Activated CD8-positive, alpha-beta memory T cell treated with anti-CD3 and anti-CD28 coated beads for 4 hours (primary cell): ENCODE data around the gene DOCK4.

ENCODE experiments used
- DNase-seq, 2 donors: peaks; one replicate each; pipeline ENCODE4 v3.0.0-alpha.2; 2020; ENCODE audit warnings: low read depth in 2 of 2

The DOCK4 gene

DNA sequence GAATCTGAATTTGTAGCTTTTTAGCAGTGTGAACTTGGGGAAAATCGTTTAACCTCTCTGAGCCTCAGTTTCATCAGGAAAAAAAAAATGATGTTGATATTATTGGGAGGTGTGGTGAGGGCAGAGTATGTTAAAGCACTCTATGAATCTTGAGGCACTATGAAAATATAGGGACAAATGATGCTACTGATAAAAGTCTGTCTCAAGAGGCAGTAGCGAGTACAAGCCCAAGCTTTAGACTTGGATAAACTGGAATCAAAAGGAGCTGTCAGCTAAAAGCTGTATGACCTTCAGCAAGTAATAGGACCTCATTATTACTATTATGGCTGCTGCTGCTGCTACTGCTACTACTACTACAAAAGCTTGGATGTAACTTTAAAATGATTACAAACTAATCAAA, 8.7 kb upstream of the DOCK4 start:
- DNase-seq = no peak

DNA sequence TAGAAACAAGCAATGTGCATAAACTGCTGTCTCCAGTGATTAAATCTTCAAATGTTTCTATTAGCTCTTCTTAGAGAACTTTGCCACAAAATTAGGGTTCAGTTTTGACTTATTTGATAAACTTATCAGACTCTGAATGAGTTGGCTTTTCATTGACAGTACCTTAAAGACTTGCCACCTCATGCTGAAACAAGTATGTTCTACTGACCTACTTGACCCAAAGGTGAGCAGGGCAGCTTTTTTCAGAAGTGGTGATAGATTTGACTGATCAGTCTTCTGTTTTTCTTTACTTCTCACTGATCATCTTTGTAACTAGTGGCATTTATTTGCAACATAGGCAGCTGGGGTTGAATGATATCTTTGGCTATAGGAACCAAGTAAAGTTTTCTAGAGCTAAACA, 8.1 kb upstream of the DOCK4 start:
- DNase-seq = no peak

GRCh38 chr7:112213735-112214134, 7.5 kb upstream of the DOCK4 start:
- DNase-seq = no peak

GRCh38 chr7:112212571-112212970, 6.4 kb upstream of the DOCK4 start:
- no peak for DNase-seq

GRCh38 chr7:112211348-112211907, 5.2 kb upstream of the DOCK4 start:
- DNase-seq = no peak

- DNase-seq = no peak
Observed at GRCh38 chr7:112207765-112208164, 1.6 kb upstream of the DOCK4 start.

- DNase-seq = no peak
Observed at GRCh38 chr7:112206991-112207592, 893 bp upstream of the DOCK4 start.

- no peak for DNase-seq
Observed at GRCh38 chr7:112205343-112206237, 609 bp downstream of the DOCK4 start.

DNA sequence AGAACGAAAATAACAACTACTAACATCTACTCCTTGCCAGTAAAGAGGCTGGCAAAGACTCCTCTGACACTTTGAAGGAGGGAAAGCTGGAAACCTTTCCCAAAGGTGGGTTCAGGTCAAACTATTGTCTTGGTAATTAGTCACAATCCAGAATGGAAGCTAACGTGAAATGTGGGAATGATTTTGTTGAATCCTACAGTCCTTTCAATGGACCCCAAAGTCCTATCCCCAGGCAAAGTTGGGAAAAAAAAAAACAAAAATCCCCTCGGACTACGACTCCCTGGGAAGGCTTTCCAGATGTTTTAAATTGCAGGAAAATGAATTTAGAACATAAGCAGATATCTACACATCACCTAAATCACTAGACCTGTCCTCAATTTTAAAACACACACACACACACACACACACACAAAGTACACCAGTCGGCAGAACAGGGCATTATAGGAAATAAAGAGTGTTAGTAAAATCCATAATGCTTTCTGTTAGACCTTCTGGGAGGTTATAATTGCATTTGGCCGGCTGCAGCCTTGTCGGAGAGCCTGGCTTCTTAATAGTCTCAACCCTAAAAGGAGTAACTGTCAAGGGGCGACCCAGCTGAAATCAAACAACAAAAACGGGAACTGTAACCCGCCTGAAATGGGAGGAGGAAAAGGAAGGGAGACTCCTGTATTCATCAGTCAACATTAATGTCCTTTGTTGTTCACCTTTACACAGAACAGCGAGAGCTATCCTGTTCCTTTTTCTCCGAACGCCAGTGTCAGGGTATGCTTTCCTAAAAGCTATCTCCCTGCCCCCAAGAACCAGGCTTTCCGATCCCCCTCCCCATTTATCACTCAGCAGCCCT, 1.5 kb downstream of the DOCK4 start:
- no peak for DNase-seq

GRCh38 chr7:112203365-112203739, 2.8 kb downstream of the DOCK4 start:
- no peak for DNase-seq

- no peak for DNase-seq
Observed at GRCh38 chr7:112202816-112203215, 3.4 kb downstream of the DOCK4 start.

DNA sequence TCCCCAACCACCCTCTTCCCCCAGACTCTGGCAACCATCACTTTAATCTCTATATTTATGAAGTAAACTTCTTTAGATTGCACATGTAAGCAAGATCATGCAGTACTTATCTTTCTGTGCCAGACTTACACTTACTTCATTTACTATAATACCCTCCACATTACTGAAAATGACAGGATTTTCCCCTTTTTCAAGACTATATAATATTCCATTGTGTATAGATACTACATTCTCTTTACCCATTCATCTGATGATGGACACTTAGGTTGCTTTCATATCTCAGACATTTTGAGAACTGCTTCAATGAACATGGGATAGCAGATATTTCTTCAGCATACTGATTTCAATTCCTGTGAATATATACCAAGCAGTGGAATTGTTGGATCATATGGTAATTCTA, 4.4 kb downstream of the DOCK4 start:
- DNase-seq = no peak

DNA sequence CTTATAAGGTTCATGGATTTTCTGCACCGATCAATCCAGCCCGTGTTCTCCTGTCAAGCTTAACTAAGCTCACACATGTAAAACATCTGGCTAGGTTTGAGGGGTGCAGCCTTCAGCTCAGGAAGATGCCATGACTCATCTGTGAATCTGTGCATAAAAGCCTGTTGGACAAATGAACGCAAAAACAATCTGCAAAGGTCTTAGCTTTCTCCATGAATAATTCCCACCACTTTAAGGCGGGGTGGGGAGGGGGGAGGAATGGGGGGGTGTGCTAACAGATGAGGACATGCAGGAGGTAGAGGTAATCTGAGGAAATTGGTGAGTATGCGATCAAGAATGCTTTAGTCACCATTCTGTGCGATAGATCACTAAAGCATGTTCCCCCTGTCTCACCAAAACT, 4.8 kb downstream of the DOCK4 start:
- no peak for DNase-seq

DNA sequence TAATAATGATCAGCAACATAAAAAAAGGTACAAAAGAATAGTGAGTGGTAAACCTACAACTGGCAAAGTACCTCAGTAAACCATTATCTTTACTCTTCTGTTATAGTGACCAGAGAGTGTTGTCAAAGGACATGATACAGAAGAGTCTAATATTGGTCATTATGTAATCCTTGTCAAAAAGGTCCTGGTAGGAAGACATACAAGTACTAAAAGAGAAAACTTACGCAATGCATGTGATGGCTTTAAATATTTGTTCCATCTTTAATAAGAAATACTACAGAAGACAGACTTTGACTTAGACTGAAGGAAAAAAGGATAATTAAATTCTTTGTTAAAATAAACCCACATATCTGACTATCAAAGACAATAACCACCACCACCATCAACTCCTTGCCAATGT, 6.5 kb downstream of the DOCK4 start:
- DNase-seq = no peak

DNA sequence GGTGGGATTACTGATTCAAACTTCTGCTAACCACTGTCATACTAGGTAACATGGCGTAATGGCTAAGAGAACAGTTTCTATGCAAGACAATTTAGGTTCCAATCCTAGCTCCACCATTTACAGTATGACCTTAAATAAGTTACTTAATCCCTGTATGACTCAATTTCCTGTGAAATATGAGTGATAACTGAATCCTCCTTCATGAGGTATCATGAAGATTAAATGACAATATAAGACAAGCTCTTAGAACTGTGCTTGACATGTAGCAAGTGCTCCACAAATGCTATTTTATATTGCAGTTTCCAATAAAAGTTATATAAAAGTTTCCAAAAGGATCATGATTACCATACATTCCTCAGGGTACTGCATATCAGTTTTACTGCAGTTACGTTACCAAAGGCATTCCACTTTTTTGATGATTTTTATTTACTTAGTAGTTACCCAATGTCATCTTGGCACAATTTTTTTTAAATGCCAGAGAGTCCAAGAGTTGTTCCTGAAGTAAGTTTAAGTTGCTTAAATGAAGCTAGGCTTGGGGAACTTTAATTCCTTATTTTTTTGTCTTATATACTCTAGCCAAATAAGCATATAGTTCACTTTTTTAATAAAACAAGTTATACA, 7.1 kb downstream of the DOCK4 start:
- no peak for DNase-seq

- DNase-seq = no peak
Observed at GRCh38 chr7:112197322-112197721, 8.9 kb downstream of the DOCK4 start.

- no peak for DNase-seq
Observed at GRCh38 chr7:112195717-112196116, 10.5 kb downstream of the DOCK4 start.

DNA sequence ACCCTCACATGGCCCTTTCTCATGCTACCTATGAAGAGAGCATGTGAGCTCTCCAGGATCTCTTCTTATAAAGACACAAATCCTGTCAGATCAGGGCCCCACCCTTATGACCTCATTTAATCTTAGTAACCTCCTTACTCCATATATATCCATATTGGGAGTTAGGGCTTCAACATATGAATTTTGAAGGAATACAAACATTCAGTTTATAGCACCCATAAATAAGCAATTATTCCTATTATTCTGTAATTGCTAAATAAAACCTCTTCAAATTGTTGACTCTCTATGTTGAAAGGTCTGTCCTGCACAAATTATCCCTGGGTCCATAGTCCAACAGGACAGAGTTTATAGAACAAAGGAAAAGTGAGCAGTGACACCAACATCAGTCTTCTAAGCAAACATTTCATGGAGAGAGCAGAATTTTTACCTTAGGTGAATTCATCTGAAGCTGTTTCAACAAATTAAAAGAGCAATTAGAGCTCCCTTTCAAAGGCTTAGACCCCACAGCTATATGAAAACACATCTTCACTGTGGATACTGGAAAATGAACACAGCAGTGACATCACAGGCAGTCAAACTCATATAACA, 12.2 kb downstream of the DOCK4 start:
- no peak for DNase-seq

DNA sequence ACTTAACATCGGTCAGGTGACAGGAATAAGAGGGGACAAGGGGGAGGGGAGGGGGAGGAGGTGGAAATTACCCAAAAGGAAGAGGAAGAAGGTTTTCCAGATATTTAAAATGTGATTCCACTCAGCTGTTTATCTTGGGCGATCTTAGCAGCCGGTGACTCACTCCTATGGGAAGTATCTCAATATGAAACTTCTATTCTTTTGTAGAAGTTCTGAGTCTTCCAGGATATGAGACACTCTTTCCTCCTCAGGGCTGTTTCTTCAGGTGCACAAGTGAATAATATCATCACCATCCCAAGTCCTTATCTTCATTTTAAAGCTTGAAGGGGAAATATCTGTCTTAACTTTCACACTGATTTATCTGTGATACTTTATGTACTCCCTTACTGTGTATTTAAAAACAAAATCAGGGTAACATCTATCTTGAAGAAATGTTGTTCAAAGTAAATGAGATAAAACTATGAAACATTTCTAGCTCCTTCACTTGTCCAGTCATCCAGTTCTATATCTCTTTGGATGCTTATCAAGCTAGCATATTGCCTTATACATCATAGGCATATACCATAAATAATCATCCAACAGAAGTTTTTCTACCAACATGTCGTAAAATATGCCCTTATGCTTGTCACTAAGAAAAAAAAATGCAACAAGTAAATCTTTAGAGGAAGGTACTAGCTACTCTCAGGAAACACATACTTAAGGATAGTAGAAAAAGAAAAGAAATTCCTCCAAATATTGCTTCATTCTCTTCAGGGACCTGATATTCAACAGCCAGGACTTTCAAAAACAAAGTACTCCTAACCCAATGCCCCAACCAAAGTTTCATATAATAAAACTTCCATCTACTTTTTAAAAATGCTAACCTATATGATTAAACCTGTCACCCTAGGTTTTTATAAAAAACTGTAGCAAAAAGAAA, 13.7 kb downstream of the DOCK4 start:
- DNase-seq = no peak

GRCh38 chr7:112190120-112190519, 16.1 kb downstream of the DOCK4 start:
- no peak for DNase-seq
